Putamen (tissue), 1 donor: ENCODE results near the gene USP6NL.

Experiments used
- DNase-seq: peaks from one replicate; pipeline ENCODE4 v3.0.0-alpha.2; 2016; ENCODE audit warnings: low spot score

USP6NL gene

GRCh38 chr10:11415095-11415494, 196.4 kb downstream of the USP6NL start:
- DNase-seq, result no peak

GRCh38 chr10:11414314-11415038, 197.0 kb downstream of the USP6NL start:
- DNase-seq, result no peak

GRCh38 chr10:11411926-11412545, 199.4 kb downstream of the USP6NL start:
- no peak for DNase-seq

- no peak for DNase-seq
These were observed 202.1 kb downstream of the USP6NL start for GRCh38 chr10:11409357-11409756.

- no peak for DNase-seq
These were observed 203.5 kb downstream of the USP6NL start for GRCh38 chr10:11407939-11408338.

- DNase-seq, result no peak
These were observed 204.7 kb downstream of the USP6NL start for GRCh38 chr10:11406746-11407145.

- DNase-seq, result no peak
These were observed 206.5 kb downstream of the USP6NL start for GRCh38 chr10:11404901-11405300.
